ENCODE data around the gene LRRTM2.

DNA sequence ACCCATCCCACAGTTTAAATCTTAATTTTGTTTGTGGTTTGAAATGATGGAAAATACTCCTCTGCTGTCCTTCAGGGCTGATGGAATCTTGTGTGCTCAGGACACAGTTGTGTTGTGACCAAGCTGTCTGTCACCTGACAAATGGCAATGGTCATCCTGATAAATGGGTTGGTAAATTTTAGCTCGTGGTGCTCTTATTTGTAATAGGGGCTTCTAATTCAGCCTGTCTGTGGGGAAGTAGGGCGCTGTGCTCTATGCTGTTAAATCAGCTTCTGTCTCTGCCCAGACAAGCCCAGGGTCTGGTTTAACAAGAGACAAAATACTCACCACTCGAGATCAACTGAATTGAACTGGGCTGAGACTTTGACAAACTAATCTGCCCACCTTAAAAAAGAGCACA, 4.5 kb downstream of the LRRTM2 start:
- TF ChIP-seq EZH2 (IDR thresholded peaks at IDR 0.05; ENCODE audit: borderline replicate concordance, control insufficient read depth, low read depth, low read length) (no peak), CREB1 (IDR thresholded peaks at IDR 0.05; ENCODE audit: low read depth) (no peak), NFIC (IDR thresholded peaks at IDR 0.05; ENCODE audit: low read depth, low read length) (no peak)
- TF ChIP-seq, protein P1, sequence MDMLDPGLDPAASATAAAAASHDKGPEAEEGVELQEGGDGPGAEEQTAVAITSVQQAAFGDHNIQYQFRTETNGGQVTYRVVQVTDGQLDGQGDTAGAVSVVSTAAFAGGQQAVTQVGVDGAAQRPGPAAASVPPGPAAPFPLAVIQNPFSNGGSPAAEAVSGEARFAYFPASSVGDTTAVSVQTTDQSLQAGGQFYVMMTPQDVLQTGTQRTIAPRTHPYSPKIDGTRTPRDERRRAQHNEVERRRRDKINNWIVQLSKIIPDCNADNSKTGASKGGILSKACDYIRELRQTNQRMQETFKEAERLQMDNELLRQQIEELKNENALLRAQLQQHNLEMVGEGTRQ (IDR thresholded peaks at IDR 0.05; ENCODE audit: borderline replicate concordance, low read depth, low read length) = no peak

Measured in GM12878 (cell line).